SK-MEL-5 (cell line): ENCODE measurements around the gene MINPP1. TPM values are rescaled to one million over a fixed set of nuclear protein-coding genes. Genes with fewer than 3 reads are reported as not detected.
"Not testable (repeated sequence)": the region's sequence is repeated elsewhere in the genome, so short reads cannot be mapped to it uniquely, and the experiment has no call there.

Experiments
- DNase-seq: peaks from one replicate; pipeline ENCODE4 v3.0.0-alpha.2; 2016; ENCODE audit warnings: low read depth, low spot score
- in situ Hi-C: cut with HindIII; loops from 2 replicates; pipeline ENCODE4 v1.10.0; 2016; ENCODE audit warnings: low sequenced_read_pairs, high pct_unique_total_duplicates, low pct_unique_long_range_greater_than_20kb
- polyA plus RNA-seq, 2 experiments: library from polyadenylated mRNA; depleted of rRNA; stranded (reverse); fragments of >200 nt; gene quantifications; 2 replicates each; pipeline ENCODE4 v1.2.3, GENCODE V29; 2015
- total RNA-seq: library from RNA; depleted of rRNA; stranded (reverse); fragments of >200 nt; shearing (Covaris generic); gene quantifications from 2 replicates; pipeline ENCODE4 v1.2.3, GENCODE V29; 2014; rRNA removed

The MINPP1 gene, protein sequence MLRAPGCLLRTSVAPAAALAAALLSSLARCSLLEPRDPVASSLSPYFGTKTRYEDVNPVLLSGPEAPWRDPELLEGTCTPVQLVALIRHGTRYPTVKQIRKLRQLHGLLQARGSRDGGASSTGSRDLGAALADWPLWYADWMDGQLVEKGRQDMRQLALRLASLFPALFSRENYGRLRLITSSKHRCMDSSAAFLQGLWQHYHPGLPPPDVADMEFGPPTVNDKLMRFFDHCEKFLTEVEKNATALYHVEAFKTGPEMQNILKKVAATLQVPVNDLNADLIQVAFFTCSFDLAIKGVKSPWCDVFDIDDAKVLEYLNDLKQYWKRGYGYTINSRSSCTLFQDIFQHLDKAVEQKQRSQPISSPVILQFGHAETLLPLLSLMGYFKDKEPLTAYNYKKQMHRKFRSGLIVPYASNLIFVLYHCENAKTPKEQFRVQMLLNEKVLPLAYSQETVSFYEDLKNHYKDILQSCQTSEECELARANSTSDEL
- total RNA-seq = 36.1 and 39.2 TPM in 2 replicates
- 38.5 and 51.6 TPM in 2 replicates for polyA plus RNA-seq (2015; cell fraction: cytosol; rRNA removed)
- polyA plus RNA-seq (2015; cell fraction: nucleus; rRNA removed) = 22.2 and 31.2 TPM in 2 replicates

DNA sequence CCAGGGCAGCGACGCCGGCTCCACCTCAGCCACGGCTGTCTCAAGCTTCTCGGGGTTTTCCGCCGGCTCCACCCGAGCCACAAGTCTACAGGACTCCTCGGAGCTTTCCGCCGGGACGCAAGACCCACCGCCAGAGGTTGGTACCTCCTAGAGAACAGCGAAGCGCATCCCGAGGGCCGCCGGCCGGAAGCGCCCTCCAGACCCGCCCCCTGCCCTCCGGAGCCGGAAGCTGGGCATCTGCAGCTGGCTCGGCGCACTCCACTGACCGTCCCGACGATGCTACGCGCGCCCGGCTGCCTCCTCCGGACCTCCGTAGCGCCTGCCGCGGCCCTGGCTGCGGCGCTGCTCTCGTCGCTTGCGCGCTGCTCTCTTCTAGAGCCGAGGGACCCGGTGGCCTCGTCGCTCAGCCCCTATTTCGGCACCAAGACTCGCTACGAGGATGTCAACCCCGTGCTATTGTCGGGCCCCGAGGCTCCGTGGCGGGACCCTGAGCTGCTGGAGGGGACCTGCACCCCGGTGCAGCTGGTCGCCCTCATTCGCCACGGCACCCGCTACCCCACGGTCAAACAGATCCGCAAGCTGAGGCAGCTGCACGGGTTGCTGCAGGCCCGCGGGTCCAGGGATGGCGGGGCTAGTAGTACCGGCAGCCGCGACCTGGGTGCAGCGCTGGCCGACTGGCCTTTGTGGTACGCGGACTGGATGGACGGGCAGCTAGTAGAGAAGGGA, at the start of gene MINPP1:
Gene MINPP1, plus strand, starts transcription at position 254 of the 726 bp plus-strand sequence. Its CDS starts 23 bp downstream, at position 277.
- in situ Hi-C loops = no loop called here

DNA sequence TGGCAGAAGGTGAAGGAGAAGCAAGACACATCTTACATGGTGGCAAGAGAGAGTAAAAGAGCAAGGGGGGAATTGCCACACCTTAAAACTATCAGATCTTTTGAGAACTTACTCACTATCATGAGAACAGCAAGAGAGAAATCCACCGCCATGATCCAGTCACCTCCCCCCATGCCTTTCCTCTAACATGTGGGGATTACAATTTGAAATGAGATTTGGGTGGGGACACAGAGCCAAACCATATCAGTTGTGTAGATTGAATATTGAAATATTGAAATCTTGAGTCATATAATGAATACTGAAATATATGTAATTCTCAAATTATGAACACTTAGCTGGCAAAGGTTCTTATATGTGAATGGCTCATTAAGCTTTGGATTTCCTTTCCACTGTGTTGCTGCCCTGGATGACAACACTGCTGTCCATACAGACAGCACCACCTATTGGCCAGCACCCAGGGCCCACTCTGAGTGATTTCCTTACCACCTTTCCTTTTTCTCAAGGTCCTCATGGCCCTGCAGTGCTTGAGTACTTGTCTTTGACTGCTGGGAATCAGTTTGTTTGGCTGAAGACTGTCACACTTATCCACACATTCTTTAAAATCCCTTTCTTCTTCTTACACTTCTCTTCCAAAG, 48.0 kb upstream of the MINPP1 start:
- DNase-seq, in situ Hi-C loops: not testable (repeated sequence)

More for the DNA sequence above, at the start of gene MINPP1:
- peak; percentile 77 for DNase-seq

DNA sequence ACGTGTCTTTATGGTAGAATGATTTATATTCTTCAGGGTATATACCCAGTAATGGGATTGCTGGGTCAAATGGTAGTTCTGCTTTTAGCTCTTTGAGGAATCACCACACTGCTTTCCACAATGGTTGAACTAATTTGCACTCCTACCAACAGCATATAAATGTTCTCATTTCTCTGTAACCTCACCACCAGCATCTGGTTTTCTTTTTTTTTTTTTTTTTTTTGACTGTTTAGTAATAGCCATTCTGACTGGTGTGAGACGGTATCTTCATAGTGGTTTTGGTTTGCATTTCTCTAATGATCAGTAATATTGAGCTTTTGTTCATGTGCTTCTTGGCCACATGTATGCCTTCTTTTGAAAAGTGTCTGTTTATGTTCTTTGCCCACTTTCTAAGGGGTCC, 42.9 kb upstream of the MINPP1 start:
- in situ Hi-C loops, DNase-seq: not testable (repeated sequence)

DNA sequence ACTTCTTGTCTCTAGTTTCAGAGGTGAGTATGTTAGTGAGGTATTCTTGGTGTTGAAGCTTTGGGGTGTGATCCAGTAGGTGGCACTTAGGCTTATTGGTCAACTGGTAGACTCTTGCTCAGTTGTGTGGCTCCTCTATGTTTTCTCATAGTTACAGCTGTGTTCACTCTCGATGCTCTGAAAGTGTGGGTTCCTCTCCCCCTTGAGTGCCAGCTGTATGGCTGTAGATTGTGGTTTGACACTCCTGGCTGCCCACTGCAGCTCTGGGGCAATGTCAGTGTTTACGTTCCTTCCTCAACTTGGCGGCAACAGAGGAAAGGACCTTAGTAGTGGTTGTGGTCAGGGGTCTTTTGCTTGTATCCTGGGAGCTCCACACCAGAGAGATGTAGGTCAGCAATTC, 37.8 kb upstream of the MINPP1 start:
- in situ Hi-C loops, DNase-seq: not testable (repeated sequence)

DNA sequence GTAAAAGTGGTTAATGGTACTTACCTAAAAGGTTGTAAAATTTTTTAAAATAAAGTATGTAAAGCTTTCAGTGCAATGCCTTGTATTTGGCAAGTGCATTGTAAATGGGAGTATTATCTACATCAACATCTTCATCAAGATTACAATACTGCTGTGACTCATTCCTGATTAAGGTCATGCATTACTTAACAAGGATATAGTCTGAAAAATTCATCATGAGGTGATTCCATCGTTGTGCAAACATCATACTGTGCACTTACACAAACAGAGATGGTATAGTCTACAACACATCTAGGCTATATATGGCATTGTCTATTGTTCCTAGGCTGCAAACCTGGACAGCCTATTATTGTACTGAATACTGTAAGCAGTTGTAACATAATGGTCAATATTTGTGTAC, 16.0 kb upstream of the MINPP1 start:
- DNase-seq, in situ Hi-C loops: not testable (repeated sequence)

DNA sequence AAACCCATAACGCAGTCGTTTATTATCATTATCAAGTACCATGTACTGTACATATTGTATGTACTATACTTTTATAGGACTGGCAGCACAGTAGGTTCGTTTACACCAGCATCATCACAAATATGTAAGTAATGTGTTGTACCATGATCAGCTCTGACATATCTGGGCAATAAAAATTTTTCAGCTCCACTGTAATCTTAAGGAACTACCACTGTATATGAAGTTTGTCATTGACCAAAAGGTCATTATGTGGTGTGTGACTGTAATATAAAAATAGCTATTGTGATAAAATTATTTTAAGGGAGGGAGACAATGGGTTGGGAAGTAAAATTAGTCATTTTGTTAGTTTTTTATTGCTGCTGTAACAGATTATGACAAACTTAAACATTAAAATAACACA, 14.4 kb upstream of the MINPP1 start:
- in situ Hi-C loops = not testable (repeated sequence)

DNA sequence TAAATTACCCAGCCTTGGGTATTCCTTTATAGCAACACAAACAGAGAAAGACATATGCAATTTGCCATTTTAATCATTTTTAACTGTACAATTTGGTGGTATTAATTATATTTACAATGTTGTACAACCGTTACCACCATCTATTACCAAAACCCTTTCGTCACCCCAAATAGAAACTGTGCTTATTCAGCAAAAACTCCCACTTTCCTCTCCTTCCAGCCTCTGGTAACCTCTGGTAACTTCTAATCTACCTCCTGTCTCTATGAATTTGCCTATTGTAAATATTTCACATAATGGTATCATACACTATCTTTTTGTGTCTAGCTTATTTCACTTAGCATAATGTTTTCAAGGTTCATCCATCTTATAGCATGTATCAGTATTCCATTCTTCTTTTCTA, 12.2 kb upstream of the MINPP1 start:
- DNase-seq, in situ Hi-C loops: not testable (repeated sequence)

More for the DNA sequence above, 14.4 kb upstream of the MINPP1 start:
- not testable (repeated sequence) for DNase-seq

DNA sequence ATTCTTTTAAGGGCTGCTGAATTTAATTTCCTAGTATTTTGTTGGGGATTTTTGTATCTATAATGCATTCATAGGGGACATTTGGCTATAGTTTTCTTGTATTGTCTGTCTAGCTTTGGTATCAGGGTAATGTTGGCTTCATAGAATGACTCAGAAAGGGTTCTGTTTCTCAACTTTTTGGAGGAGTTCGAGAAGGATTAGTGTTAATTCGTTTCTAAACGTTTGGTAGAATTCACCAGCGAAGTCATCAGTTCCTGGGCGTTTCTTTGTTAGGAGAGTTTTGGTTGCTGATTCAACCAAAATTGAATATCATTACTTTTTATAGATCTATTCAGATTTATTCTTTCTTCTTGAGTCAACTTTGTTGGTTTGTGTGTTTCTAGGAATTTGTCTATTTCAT, 9.2 kb upstream of the MINPP1 start:
- in situ Hi-C loops, DNase-seq: not testable (repeated sequence)

DNA sequence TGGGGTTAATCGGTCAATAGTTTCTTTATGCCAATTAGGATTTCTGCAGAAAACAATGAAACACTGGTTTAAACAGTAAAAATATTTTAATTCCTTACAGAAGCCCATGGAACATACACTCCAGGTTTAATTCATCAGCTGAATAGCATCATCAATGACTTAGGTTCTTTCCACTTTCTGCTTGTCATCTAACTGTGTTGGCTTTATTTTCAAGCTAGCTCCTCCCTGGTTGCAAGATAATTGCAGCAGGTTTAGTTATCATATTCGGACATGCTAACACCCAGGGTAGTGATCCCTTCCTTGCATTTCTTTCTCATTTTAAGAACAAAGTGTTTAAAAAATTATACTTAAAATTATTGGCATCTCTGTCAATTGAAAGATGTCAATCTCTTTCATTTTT, 7.3 kb upstream of the MINPP1 start:
- in situ Hi-C loops, DNase-seq: not testable (repeated sequence)

DNA sequence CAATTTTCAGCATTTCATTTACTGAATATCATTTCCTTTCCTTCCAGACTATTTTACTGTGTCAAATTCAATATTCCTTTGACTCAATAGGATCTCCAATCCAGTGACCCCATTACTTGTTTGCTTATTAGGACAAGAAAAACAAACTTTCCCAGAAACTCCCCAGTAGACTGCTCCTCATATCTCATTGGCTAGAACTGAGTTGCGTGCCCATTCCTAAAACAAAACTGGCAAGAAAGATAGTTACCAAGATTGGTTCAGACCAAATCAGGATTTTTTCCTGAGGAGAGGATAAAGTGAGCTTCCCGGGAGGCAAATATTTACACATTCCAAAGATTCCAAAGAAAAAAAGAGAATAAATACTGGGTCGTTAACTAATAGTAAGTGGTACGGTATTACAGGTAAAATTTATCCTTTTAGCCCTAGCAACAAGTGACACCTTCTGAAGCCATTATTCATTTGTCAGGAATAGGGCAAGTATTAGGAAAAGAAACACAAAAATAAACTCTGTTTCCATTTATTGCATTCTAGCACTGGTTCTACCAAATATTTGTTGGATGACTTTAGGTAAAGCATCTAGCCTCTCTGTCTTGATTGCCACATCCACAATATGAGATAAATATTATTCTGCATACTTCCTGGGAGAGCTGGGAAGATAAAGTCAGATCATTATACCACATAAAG, 6.4 kb upstream of the MINPP1 start:
- DNase-seq, in situ Hi-C loops: not testable (repeated sequence)

DNA sequence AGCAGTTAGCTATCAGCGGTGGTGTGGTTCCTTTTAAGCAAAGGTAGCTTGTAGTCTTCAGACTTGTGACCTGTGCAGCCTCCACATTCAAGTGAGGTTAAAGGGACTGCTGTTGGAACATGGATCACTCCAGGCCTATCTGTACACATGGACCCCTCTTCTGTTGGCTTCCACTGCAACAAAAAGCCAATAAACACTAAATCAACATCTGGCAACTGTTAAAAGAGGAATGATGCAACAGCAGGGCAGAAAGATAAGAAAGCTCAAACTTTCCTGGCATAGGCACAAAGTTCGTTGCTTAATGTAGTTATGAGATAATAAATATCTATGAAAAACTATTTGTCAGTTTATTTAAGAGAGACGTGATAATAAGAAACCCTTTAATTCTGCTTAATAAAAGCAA, 4.0 kb upstream of the MINPP1 start:
- DNase-seq = no peak
- in situ Hi-C loops = no loop called here

DNA sequence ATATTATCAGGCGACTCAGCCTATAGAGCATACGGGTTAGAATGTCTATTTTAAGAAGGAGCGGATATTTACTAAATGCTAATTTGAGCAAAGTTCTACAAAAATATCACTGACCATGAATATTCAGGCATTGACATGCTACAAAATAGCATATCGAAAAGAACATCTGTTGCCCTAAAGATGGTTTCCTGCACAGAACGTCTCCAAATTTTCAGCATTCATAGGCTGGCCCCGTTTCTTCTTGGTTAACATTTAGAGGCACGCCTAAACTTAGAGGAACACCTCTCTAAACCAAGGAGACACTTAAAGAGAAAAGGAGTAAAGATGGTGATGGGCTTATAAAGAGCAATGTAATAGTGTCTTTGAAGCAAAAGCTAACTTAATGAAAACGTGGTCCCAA, 1.3 kb upstream of the MINPP1 start:
- in situ Hi-C loops = no loop called here
- DNase-seq = no peak

DNA sequence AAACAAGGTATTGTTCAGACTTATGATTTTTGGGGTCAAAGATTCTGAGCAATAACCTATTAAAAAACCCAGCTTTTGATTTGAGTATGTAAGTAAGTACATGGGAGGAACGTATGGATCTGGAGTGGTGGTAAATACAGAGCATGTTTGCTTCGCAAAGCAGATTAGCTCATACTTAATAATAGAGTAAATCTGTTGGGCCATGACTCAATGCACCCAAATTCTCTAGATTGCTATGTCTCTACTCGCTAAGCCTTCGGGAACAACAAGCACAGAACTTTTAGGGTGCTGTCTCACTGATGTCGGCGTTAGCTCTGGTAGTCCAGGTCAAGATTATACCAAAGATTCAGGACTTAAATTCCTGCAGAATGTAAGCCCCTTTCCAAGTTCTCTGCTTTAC, 807 bp upstream of the MINPP1 start:
- no peak for DNase-seq
- in situ Hi-C loops = no loop called here

DNA sequence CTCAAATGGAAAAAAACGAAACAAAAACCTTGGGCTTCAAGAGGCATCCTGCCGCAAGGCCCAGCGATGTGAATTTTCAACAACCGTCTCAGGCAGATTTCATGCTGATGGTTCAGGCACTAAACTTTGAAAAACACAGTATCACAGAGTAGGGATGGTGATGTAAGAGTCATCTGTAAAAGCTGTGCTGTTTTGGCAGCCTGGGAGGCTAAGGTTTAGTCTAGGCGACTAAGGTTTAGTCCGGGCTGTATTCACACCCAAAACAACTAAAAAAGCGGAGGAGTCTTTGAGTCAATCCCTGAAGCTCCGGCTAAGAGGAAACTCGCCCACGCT, 420 bp upstream of the MINPP1 start:
- in situ Hi-C loops = no loop called here

DNA sequence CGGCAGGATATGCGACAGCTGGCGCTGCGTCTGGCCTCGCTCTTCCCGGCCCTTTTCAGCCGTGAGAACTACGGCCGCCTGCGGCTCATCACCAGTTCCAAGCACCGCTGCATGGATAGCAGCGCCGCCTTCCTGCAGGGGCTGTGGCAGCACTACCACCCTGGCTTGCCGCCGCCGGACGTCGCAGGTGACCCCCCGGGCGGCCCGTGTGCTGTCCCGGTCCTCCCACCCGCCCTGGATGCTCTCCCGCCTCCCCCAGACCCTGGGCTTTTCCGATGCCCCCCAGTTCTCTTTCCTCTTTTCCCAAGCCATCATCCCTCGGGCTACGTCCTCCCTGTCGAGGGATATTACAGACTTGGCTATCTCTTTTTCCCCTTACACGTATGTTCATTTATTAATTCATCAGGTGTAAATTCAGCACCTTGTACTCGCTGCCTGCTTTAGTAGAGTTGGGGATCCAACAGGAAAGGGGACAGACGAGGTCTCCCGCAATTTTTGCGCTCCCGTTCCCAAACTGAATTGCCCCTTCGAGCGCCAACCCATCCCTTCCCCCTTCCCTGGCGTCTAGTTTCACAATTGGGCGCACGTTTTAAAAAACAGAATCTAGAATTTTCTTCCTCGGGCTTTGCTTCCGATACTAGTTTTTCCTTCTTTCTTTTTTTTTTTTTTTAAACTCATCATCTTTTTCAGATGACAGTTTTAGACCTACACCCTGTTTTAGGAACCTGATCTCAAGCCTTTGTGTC, 846 bp downstream of the MINPP1 start:
- in situ Hi-C loops = no loop called here
- peak; percentile 50 for DNase-seq

More for the DNA sequence above, 420 bp upstream of the MINPP1 start:
- DNase-seq = no peak

DNA sequence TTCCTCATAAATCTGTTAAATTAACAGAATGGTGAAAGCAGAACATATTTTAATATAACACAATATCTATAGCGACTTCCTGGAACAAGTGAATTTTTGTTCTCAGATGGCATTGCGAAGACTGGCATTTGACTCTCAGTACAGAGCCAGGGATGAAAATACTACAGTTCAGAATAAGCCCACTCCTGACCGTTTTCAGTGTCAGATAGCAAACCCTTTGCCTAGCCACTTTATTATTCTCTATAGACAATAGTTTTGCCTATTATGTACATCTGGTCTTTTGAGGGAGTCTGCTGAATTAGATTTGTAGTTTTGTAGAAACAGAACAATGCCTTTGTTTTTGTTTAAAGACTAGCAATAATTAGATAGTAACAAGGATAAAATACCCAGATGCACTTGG, 2.3 kb downstream of the MINPP1 start:
- DNase-seq = peak; percentile 10
- in situ Hi-C loops = no loop called here
